Stomach (tissue), 4 donors: Measurements from ENCODE around the gene PERCC1.

Experiments
- EP300 ChIP-seq: sonication (generic); formaldehyde crosslinking; IDR thresholded peaks from one replicate; pipeline ENCODE4 v1.6.1; 2017; ENCODE audit warnings: antibody characterized with exemption
- POLR2A ChIP-seq, 4 donors: fragments of 450-650 bp; IDR thresholded peaks; one replicate each; pipeline ENCODE4 v1.6.1; 2016; ENCODE audit warnings: antibody characterized with exemption in 4 of 4, control low read depth in 2 of 4, mild to moderate bottlenecking in 1 of 4, moderate library complexity in 1 of 4
- POLR2AphosphoS5 ChIP-seq, 3 donors: sonication (generic); formaldehyde crosslinking; IDR thresholded peaks; one replicate each; pipeline ENCODE4 v1.6.1; 2016; ENCODE audit warnings: antibody characterized with exemption in 3 of 3
- TF ChIP-seq, protein P1 (sequence below), 7 experiments: fragments of 450-650 bp in 4 of 7; fragments of 200-600 bp in 3 of 7; sonication (generic) in 3 of 7; IDR thresholded peaks; one replicate each; pipeline ENCODE4 v1.5.1; 2016 to 2019; ENCODE audit warnings: antibody characterized with exemption in 7 of 7, control low read depth in 2 of 7, mild to moderate bottlenecking in 1 of 7

DNA sequence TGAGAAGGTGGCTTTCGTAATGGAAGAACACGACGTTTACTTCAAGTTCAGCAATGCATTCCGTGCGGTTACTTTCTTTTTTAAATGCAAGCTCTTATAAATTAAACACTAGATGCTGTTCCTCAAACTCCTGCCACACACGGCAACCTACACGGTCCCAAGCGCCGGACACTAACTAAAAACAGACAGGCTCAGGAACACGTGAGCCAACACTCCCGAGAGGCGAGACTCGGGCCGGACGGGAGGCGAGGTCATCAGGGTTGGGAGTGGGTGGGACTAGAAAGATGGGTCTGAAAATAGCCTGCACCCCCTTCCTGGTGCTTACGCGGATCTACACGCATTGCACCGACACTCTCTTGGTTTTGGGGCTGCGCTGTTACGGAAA is 37.5 kb downstream of the PERCC1 start:
- TF ChIP-seq POLR2AphosphoS5 (IDR thresholded peaks at IDR 0.05), result no peak
- TF ChIP-seq, protein P1, sequence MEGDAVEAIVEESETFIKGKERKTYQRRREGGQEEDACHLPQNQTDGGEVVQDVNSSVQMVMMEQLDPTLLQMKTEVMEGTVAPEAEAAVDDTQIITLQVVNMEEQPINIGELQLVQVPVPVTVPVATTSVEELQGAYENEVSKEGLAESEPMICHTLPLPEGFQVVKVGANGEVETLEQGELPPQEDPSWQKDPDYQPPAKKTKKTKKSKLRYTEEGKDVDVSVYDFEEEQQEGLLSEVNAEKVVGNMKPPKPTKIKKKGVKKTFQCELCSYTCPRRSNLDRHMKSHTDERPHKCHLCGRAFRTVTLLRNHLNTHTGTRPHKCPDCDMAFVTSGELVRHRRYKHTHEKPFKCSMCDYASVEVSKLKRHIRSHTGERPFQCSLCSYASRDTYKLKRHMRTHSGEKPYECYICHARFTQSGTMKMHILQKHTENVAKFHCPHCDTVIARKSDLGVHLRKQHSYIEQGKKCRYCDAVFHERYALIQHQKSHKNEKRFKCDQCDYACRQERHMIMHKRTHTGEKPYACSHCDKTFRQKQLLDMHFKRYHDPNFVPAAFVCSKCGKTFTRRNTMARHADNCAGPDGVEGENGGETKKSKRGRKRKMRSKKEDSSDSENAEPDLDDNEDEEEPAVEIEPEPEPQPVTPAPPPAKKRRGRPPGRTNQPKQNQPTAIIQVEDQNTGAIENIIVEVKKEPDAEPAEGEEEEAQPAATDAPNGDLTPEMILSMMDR (IDR thresholded peaks at IDR 0.05), result no peak
- TF ChIP-seq EP300, result no peak
- no peak for TF ChIP-seq POLR2A (IDR thresholded peaks at IDR 0.05)
